SU-DHL-6 (cell line): ENCODE data around the gene C1QTNF2.

Experiments
- EZH2phosphoT487 ChIP-seq: fragments of 200-600 bp; sonication (generic), shearing (Covaris generic); conservative IDR thresholded peaks from 2 replicates; pipeline ENCODE4 v1.6.1; 2018; ENCODE audit warnings: mild to moderate bottlenecking, antibody characterized with exemption, low read length, moderate library complexity, mixed read lengths
- TF ChIP-seq, protein P1 (sequence below): fragments of 200-600 bp; sonication (generic); IDR thresholded peaks from one replicate; pipeline ENCODE4 v1.5.1; 2017; ENCODE audit warnings: antibody characterized with exemption, mild to moderate bottlenecking, low read length, moderate library complexity; ENCODE audit not compliant: insufficient read depth, poor library complexity, severe bottlenecking

- TF ChIP-seq, protein P1, sequence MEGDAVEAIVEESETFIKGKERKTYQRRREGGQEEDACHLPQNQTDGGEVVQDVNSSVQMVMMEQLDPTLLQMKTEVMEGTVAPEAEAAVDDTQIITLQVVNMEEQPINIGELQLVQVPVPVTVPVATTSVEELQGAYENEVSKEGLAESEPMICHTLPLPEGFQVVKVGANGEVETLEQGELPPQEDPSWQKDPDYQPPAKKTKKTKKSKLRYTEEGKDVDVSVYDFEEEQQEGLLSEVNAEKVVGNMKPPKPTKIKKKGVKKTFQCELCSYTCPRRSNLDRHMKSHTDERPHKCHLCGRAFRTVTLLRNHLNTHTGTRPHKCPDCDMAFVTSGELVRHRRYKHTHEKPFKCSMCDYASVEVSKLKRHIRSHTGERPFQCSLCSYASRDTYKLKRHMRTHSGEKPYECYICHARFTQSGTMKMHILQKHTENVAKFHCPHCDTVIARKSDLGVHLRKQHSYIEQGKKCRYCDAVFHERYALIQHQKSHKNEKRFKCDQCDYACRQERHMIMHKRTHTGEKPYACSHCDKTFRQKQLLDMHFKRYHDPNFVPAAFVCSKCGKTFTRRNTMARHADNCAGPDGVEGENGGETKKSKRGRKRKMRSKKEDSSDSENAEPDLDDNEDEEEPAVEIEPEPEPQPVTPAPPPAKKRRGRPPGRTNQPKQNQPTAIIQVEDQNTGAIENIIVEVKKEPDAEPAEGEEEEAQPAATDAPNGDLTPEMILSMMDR, result no peak
- no peak for TF ChIP-seq EZH2phosphoT487
Observed at GRCh38 chr5:160380041-160380440, 9.6 kb upstream of the C1QTNF2 start.
